T-cell (primary cell): ENCODE results near the gene VDAC2. TPM values are rescaled to one million over a fixed set of nuclear protein-coding genes. Genes with fewer than 3 reads are reported as not detected.

Experiments
- ATAC-seq, 4 experiments: fragments of 200-7000 bp in 3 of 4; fragments of 150-1000 bp in 1 of 4; cut with Tn5 transposase; replicated peaks in 1 of 4; 1 replicate in 3 of 4; 2 replicates in 1 of 4; pipeline ENCODE4 v1.10.0; 2021; ENCODE audit warnings: moderate library complexity in 3 of 4, mild to moderate bottlenecking in 2 of 4, moderate number of reproducible peaks in 1 of 4
- CTCF ChIA-PET, 2 donors: fragments of 300-600 bp; sonication (Branson Sonifier 250); formaldehyde crosslinking; loops; one replicate each; lab custom pipeline; 2022; ENCODE audit warnings: antibody characterized with exemption in 2 of 2; lab: Charles Lee
- POLR2A ChIA-PET, 2 donors: fragments of 300-600 bp; sonication (Branson Sonifier 250); formaldehyde crosslinking; loops; one replicate each; lab custom pipeline; 2022; ENCODE audit warnings: antibody characterized with exemption in 2 of 2; lab: Charles Lee
- DNase-seq, 35 experiments: peaks; one replicate each; pipeline versions ENCODE4 v3.0.0 to v3.0.0-alpha.2; 2013 to 2023
- H3K27ac ChIP-seq: one replicate; pipeline ENCODE4 v1.5.1; 2013; ENCODE audit warnings: low read length
- H3K27me3 ChIP-seq, 2 experiments: replicated peaks in 1 of 2; 1 replicate in 1 of 2; 2 replicates in 1 of 2; pipeline versions ENCODE4 v1.6.1 to v1.7.0; 2013; ENCODE audit warnings: low read length in 1 of 2, mixed read lengths in 1 of 2; ENCODE audit not compliant: control insufficient read depth in 2 of 2, insufficient read depth in 2 of 2; ENCODE audit errors: extremely low read depth in 1 of 2
- H3K36me3 ChIP-seq, 2 donors: 1 replicate in 1 of 2; 2 replicates in 1 of 2; pipeline versions ENCODE4 v1.6.1 to v1.7.0; 2013; ENCODE audit warnings: low read length in 1 of 2; ENCODE audit not compliant: control insufficient read depth in 2 of 2, insufficient read depth in 1 of 2; ENCODE audit errors: extremely low read depth in 1 of 2
- H3K4me1 ChIP-seq, 2 experiments: 1 replicate in 1 of 2; 2 replicates in 1 of 2; pipeline versions ENCODE4 v1.6.1 to v1.7.0; 2013; ENCODE audit warnings: low read length in 2 of 2, mixed read lengths in 1 of 2; ENCODE audit not compliant: insufficient read depth in 2 of 2, control insufficient read depth in 1 of 2; ENCODE audit errors: extremely low read depth in 1 of 2
- H3K4me3 ChIP-seq, 2 donors: 1 replicate in 1 of 2; 2 replicates in 1 of 2; pipeline versions ENCODE4 v1.5.1 to v1.7.0; 2013; ENCODE audit warnings: mild to moderate bottlenecking in 2 of 2, low read length in 1 of 2, moderate library complexity in 1 of 2; ENCODE audit not compliant: control insufficient read depth in 1 of 2; ENCODE audit errors: extremely low read depth in 1 of 2
- H3K9me3 ChIP-seq: 2 replicates; pipeline ENCODE4 v1.7.0; 2013
- H3K27ac Mint-ChIP-seq, 2 donors: one replicate each; pipeline ENCODE4 v1.8.0; 2020 to 2021; ENCODE audit warnings: mild to moderate bottlenecking in 2 of 2, mixed read lengths in 2 of 2
- H3K27me3 Mint-ChIP-seq, 2 donors: one replicate each; pipeline ENCODE4 v1.8.0; 2021 to 2022; ENCODE audit warnings: mixed read lengths in 2 of 2
- H3K36me3 Mint-ChIP-seq: one replicate; pipeline ENCODE4 v1.8.0; 2021; ENCODE audit warnings: mixed read lengths
- H3K4me1 Mint-ChIP-seq, 3 donors: one replicate each; pipeline ENCODE4 v1.8.0; 2020 to 2022; ENCODE audit warnings: mixed read lengths in 3 of 3, mild to moderate bottlenecking in 1 of 3
- H3K4me3 Mint-ChIP-seq, 3 donors: one replicate each; pipeline ENCODE4 v1.8.0; 2020 to 2022; ENCODE audit warnings: mild to moderate bottlenecking in 3 of 3, mixed read lengths in 3 of 3, moderate library complexity in 3 of 3
- H3K9me3 Mint-ChIP-seq, 3 donors: one replicate each; pipeline ENCODE4 v1.8.0; 2020 to 2022; ENCODE audit warnings: mixed read lengths in 3 of 3
- WGBS: methylation state at CpG from one replicate; pipeline ENCODE4 v1.1.5; 2013; ENCODE audit warnings: missing lambda C conversion rate; ENCODE audit not compliant: insufficient coverage; 5-methylcytosine and 5-hydroxymethylcytosine counted together
- total RNA-seq, 35 experiments: library from RNA in 6 of 35; stranded (reverse) in 6 of 35; fragments of 120-200 nt in 1 of 35; gene quantifications; one replicate each; pipeline versions ENCODE4 v1.2.1 to v1.2.4 and lab custom pipeline; 2013 to 2026

VDAC2 gene
- total RNA-seq, 5 donors from 2014 or later (not counting 1 experiment from before 2014, with no cell fraction given): 82.8 to 111 (median 86.8) TPM

GRCh38 chr10:75233444-75234016 lies 22.9 kb downstream of the VDAC2 start:
- POLR2A ChIA-PET: interaction anchor here (0.6 to 2.8 kb wide), 3 partner anchors 23 to 980 kb away, joined by 3 to 7 read pairs (median 4); partner anchors contain the start of gene VDAC2 (in 2 of the 2)
- peak overlapping the region; percentile 85 for H3K27ac ChIP-seq
- no peak for ATAC-seq
- Mint-ChIP-seq H3K9me3 (no peaks in the 10 kb centered on the region), H3K4me3 (peak overlapping the region; percentile 72 to 83 (median 79)), H3K27ac (peak overlapping the region; percentile 81 to 86), H3K4me1 (peaks cover 27 to 42% (median 28%) of the 10 kb centered on the region in 3 donors), H3K36me3 (peaks cover 27% of the 10 kb centered on the region), H3K27me3 (no peaks in the 10 kb centered on the region)
- CTCF ChIA-PET: interaction anchor here in 1 of 2 donors (1.0 to 1.5 kb wide), 3 partner anchors 46 to 190 kb away, joined by 3 to 7 read pairs (median 4); no protein-coding TSS in a partner anchor
- H3K27me3 ChIP-seq: no peaks in the 10 kb centered on the region
- peak overlapping the region; percentile 44 to 82 for H3K4me3 ChIP-seq
- no peaks in the 10 kb centered on the region for H3K9me3 ChIP-seq
- DNase-seq: peak in 8 of 35 experiments; percentile 3 to 32 (median 10)
- H3K4me1 ChIP-seq: peaks cover 0 to 28% of the 10 kb centered on the region in 2 experiments
- peaks cover 0 to 28% of the 10 kb centered on the region in 2 donors for H3K36me3 ChIP-seq
- WGBS: 52% methylated on average over 10 of the region's 14 CpGs

GRCh38 chr10:75234017-75234682 lies 23.6 kb downstream of the VDAC2 start:
- Histone ChIP-seq H3K36me3 (peaks cover 0 to 23% of the 10 kb centered on the region in 2 donors), H3K4me3 (peak overlapping the region; percentile 79 to 82), H3K4me1 (peaks cover 0 to 28% of the 10 kb centered on the region in 2 experiments), H3K27me3 (no peaks in the 10 kb centered on the region), H3K27ac (peak overlapping the region; percentile 85), H3K9me3 (no peaks in the 10 kb centered on the region)
- WGBS: 1% methylated on average over 37 of the region's 48 CpGs
- Mint-ChIP-seq H3K27me3 (no peaks in the 10 kb centered on the region), H3K4me3 (peak overlapping the region; percentile 72 to 83 (median 79)), H3K27ac (peak overlapping the region; percentile 81 to 86), H3K9me3 (no peaks in the 10 kb centered on the region), H3K36me3 (peaks cover 21% of the 10 kb centered on the region), H3K4me1 (peaks cover 20 to 35% (median 22%) of the 10 kb centered on the region in 3 donors)
- peak; percentile 74 to 85 (median 76) for ATAC-seq
- peak; percentile 89 to 99 (median 97) for DNase-seq
- POLR2A ChIA-PET: interaction anchor here (0.6 to 2.8 kb wide), 3 partner anchors 24 to 981 kb away, joined by 3 to 9 read pairs (median 7); partner anchors contain the start of gene VDAC2 (in 1 of the 2)
- CTCF ChIA-PET: interaction anchor here (0.6 to 1.5 kb wide), 4 partner anchors 15 to 191 kb away, joined by 3 to 7 read pairs (median 4); no protein-coding TSS in a partner anchor

GRCh38 chr10:75234683-75235374 lies 24.2 kb downstream of the VDAC2 start:
- H3K4me1 Mint-ChIP-seq: peaks cover 18 to 32% (median 20%) of the 10 kb centered on the region in 3 donors
- H3K27me3 Mint-ChIP-seq: no peaks in the 10 kb centered on the region
- Histone ChIP-seq H3K9me3 (no peaks in the 10 kb centered on the region), H3K4me3 (peak overlapping the region; percentile 79 to 82), H3K27ac (peak overlapping the region; percentile 57), H3K27me3 (no peaks in the 10 kb centered on the region), H3K4me1 (peaks cover 0 to 28% of the 10 kb centered on the region in 2 experiments), H3K36me3 (peaks cover 0 to 19% of the 10 kb centered on the region in 2 donors)
- ChIA-PET POLR2A (interaction anchor here (0.6 to 2.8 kb wide), 2 partner anchors 24 to 26 kb away, joined by 7 to 9 read pairs; partner anchors contain the start of gene VDAC2 (in 1 of the 2)), CTCF (interaction anchor here (0.6 to 3.5 kb wide), 10 partner anchors 10 to 191 kb away, joined by 3 to 54 read pairs (median 4); partner anchors contain the start of gene VDAC2 (in 1 of the 2))
- peaks cover 16% of the 10 kb centered on the region for H3K36me3 Mint-ChIP-seq
- DNase-seq: peak in 6 of 35 experiments; percentile 2 to 17 (median 12)
- peak overlapping the region; percentile 72 to 83 (median 79) for H3K4me3 Mint-ChIP-seq
- peak; percentile 1 to 4 (median 3) for ATAC-seq
- H3K9me3 Mint-ChIP-seq: no peaks in the 10 kb centered on the region
- H3K27ac Mint-ChIP-seq: no peak overlapping the region
- under 1% methylated on average over 62 of the region's 62 CpGs for WGBS

- peak; percentile 68 to 74 (median 70) for ATAC-seq
- POLR2A ChIA-PET: interaction anchor here in 1 of 2 donors (0.7 kb wide), 1 partner anchor 49 kb away, joined by 3 read pairs; no protein-coding TSS in a partner anchor
- under 1% methylated on average over 75 of the region's 76 CpGs for WGBS
These were observed 25.0 kb downstream of the VDAC2 start, which contains the start of gene COMTD1 for GRCh38 chr10:75235375-75236177. Gene COMTD1, minus strand, starts transcription at chr10:75235957. Its CDS starts 29 bp downstream, at chr10:75235928.

GRCh38 chr10:75236178-75236825 lies 25.7 kb downstream of the VDAC2 start:
- peaks cover 0 to 24% of the 10 kb centered on the region in 2 experiments for H3K4me1 ChIP-seq
- H3K4me3 ChIP-seq: peak overlapping the region in 1 of 2 donors; percentile 82
- WGBS: 66% methylated on average over 6 of the region's 12 CpGs

More at GRCh38 chr10:75235375-75236177, 25.0 kb downstream of the VDAC2 start, which contains the start of gene COMTD1:
- Mint-ChIP-seq H3K27ac (peak within 1 kb of the TSS; percentile 86 to 99), H3K36me3 (peaks cover 12% of the 10 kb centered on the region), H3K9me3 (no peaks in the 10 kb centered on the region), H3K4me1 (peaks cover 16 to 27% (median 16%) of the 10 kb centered on the region in 3 donors), H3K4me3 (peak within 1 kb of the TSS; percentile 72 to 83 (median 79)), H3K27me3 (no peaks in the 10 kb centered on the region)
- Histone ChIP-seq H3K4me3 (peak within 1 kb of the TSS; percentile 79 to 82), H3K27ac (peak within 1 kb of the TSS; percentile 63), H3K4me1 (peaks cover 0 to 27% of the 10 kb centered on the region in 2 experiments), H3K27me3 (no peaks in the 10 kb centered on the region), H3K9me3 (no peaks in the 10 kb centered on the region), H3K36me3 (peaks cover 0 to 13% of the 10 kb centered on the region in 2 donors)
- CTCF ChIA-PET: interaction anchor here (0.6 to 3.5 kb wide), 24 partner anchors 11 to 1084 kb away, joined by 3 to 54 read pairs (median 3); partner anchors contain the start of genes ADK (in 1 of the 2) and VDAC2 (in 1 of the 2)
- DNase-seq: peak; percentile 77 to 95 (median 89)

More at GRCh38 chr10:75236178-75236825, 25.7 kb downstream of the VDAC2 start:
- Mint-ChIP-seq H3K4me3 (peak overlapping the region; percentile 72 to 78 (median 72)), H3K27me3 (no peaks in the 10 kb centered on the region), H3K27ac (peak overlapping the region; percentile 86 to 99), H3K9me3 (no peaks in the 10 kb centered on the region), H3K4me1 (peaks cover 11 to 24% (median 12%) of the 10 kb centered on the region in 3 donors), H3K36me3 (peaks cover 8% of the 10 kb centered on the region)
- Histone ChIP-seq H3K36me3 (peaks cover 0 to 10% of the 10 kb centered on the region in 2 donors), H3K9me3 (no peaks in the 10 kb centered on the region), H3K27ac (peak overlapping the region; percentile 63), H3K27me3 (no peaks in the 10 kb centered on the region)
- CTCF ChIA-PET: interaction anchor here (0.5 to 3.5 kb wide), 21 partner anchors 11 to 1085 kb away, joined by 3 to 54 read pairs (median 4); partner anchors contain the start of genes ADK (in 1 of the 2) and VDAC2 (in 1 of the 2)
- DNase-seq (no peak), ATAC-seq (no peak)
- POLR2A ChIA-PET: interaction anchor here (0.6 to 0.8 kb wide), 3 partner anchors 10 to 1280 kb away, joined by 3 read pairs; no protein-coding TSS in a partner anchor
